DOHH2 (cell line): ENCODE measurements around the gene KEL.

Source experiments
- CTCF ChIP-seq: fragments of 200-600 bp; sonication (generic); IDR thresholded peaks from one replicate; pipeline ENCODE4 v1.5.1; 2014; ENCODE audit warnings: antibody characterized with exemption, mild to moderate bottlenecking, low read depth, low read length; ENCODE audit not compliant: poor library complexity, severe bottlenecking
- EZH2phosphoT487 ChIP-seq: fragments of 200-600 bp; sonication (generic); IDR thresholded peaks from 2 replicates; pipeline ENCODE4 v1.6.1; 2017; ENCODE audit warnings: borderline replicate concordance, mild to moderate bottlenecking, antibody characterized with exemption, low read length, moderate library complexity, mixed read lengths

- TF ChIP-seq CTCF, result no peak
- TF ChIP-seq EZH2phosphoT487, result no peak
Observed at GRCh38 chr7:142891490-142892082, 70.6 kb downstream of the KEL start.
